Stimulated activated naive CD4-positive, alpha-beta T cell treated with Interleukin-2 at 50 U/mL for 16 hours (primary cell): Measurements from ENCODE around the gene DYNC2H1.

Source experiments
- DNase-seq: peaks from one replicate; lab custom pipeline; 2025; lab: John Stamatoyannopoulos, UW

DYNC2H1 gene

GRCh38 chr11:103284260-103284659 lies 175.0 kb downstream of the DYNC2H1 start:
- DNase-seq, result no peak

DNA sequence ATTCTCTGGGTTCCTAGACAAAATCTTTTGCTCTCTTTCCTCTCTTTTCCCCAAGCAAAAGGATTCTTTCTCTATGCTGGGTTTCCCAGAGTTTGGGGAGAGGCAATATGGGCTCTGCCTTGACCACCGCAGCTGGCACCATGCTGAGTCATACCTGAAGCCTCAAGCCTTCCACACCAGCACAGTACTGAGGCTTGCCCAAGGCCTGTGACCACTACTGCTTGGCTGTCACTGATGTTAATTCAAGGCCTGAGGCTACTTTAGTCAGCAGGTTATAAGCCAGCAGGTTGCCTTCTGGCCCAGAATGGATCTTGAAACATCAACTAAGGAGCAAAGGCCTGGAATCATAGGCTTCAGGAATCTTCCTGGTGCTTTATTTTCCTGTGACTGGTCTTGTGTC lies 185.3 kb downstream of the DYNC2H1 start:
- no peak for DNase-seq

GRCh38 chr11:103295704-103296103 lies 186.5 kb downstream of the DYNC2H1 start:
- DNase-seq, result no peak

GRCh38 chr11:103297900-103298299 lies 188.7 kb downstream of the DYNC2H1 start:
- no peak for DNase-seq

DNA sequence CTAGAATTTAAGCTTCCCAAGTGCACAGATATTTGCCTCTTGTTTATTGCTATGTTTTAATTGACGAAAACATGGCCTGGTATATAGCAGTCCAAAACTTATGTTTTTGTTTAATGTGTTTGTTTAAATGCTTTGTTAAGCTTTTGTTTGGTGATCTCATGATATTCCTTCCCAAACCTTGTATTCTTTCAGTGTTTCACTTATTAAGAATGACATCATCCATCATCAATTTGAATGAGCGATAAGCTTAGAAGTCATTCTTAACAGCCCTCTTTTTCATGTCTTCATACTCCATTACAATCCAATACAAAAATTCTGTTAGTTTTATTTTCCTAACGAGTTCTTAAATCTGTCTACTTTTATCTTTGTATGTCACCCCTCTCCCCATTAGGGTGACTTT lies 206.0 kb downstream of the DYNC2H1 start:
- DNase-seq, result no peak

DNA sequence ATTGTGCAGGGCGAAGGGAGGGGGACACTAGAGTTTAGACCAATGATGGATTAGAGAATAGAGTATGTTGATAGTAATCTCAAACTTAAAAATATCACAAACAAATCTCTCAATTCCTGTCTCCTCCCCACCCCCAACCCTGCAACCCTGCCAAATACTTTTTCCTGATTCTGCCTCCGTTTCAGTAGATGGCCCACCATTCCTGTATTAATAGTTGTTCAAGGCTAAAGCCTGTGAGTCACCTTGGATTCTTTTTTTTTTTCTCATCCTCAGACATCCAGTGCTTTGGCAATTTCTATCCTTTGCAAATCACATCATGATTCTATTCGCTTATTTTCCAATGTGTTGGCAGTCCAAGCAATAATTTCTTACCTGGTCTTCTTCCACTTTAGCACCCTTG lies 207.9 kb downstream of the DYNC2H1 start:
- no peak for DNase-seq

DNA sequence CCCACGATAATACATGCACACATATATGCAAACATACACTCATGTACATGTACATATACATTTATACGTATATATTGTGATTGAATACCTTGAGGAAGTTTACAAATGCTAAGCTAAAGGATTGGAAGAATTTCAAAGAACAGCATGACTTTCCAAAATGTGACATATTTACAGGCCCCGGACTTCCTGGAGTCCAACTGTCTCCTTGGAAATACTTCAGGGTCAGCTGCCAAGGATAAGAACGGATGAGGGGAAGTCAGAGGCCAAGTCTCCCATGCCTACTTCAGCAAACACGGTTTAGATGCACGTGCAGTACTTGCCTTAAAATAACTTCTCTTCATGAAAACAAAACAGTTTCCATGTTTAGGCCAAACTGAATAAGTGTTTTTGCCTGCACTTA lies 213.6 kb downstream of the DYNC2H1 start:
- DNase-seq, result no peak

- no peak for DNase-seq
Observed at GRCh38 chr11:103325686-103326069, 216.5 kb downstream of the DYNC2H1 start.

GRCh38 chr11:103326070-103326794 lies 217.0 kb downstream of the DYNC2H1 start:
- no peak for DNase-seq

GRCh38 chr11:103327721-103328120 lies 218.5 kb downstream of the DYNC2H1 start:
- DNase-seq, result no peak

DNA sequence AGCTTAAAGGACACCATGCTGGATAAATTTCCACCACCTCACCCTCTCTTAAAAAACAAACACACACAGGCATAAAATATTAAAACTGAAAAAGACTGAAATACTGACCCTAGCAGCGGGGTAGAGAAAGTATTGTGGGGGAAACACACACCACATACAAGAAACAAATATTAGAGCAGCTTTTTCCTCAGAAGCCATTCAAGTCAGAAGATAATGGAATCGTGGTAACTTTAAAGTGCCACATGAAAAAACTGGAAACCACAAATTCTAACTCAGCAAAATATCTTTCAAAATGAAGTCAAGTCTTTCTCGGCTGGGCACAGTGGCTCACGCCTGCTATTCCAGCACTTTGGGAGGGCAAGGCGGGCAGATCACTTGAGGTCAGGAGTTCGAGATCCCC lies 223.2 kb downstream of the DYNC2H1 start:
- DNase-seq, result no peak

DNA sequence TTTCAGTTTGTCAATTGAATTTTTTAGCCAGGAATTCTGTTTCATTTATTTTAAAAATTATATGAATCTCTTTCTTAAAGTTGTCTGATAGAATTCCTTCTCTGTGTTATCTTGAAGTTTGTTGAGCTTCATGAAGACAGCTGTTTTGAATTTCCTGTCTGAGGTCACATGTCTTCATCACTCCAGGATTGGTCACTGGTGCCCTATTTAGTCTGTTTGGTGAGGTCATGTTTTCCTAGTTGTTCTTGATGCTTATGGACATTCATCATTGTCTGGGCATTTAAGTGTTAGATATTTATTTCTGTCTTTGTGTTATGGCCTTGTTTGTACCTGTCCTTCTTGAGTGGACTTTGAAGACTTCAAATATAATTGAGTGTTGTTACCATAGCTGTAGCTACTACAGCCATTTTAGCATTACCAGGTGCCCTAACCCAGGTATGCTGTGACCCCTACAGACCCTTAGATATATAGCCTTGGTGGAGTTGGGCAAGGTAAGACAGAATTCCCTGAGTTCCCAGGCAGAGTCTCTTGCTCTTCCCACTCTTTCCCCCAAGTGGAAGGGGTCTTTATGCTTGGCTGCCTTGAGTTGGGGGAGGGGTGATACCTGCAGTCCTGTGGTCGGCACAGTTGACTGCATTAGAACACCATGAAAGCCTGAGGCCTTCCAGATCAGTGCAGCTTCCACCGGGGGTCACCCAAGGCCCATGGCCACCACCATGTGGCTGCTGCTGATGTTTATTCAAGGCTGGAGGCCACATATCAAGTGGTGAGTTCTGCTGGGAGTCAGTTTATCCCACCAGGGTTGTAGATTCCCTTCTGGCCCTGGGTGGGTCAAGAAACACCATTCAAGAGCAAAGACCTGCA lies 229.6 kb downstream of the DYNC2H1 start:
- no peak for DNase-seq

- DNase-seq, result no peak
Observed at GRCh38 chr11:103339485-103339857, 230.2 kb downstream of the DYNC2H1 start.

DNA sequence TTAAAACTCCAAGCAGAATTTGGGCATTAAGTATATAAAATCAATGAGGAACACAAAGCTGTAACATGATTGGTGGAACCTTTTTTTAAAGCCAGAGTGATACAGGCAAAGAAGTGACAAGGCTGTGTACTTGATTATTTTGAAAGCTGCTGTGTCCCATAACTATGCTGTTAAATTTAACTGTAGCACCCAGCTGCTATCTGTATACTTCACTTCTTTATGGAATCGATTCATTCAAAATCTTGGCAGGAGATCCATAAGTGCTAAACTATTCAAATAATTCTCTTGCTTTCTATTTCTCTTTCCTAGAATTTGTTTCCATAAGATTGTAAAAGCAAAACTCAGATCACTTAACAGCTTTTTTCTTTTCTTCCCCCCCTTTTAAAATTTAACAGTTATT lies 231.7 kb downstream of the DYNC2H1 start:
- no peak for DNase-seq

DNA sequence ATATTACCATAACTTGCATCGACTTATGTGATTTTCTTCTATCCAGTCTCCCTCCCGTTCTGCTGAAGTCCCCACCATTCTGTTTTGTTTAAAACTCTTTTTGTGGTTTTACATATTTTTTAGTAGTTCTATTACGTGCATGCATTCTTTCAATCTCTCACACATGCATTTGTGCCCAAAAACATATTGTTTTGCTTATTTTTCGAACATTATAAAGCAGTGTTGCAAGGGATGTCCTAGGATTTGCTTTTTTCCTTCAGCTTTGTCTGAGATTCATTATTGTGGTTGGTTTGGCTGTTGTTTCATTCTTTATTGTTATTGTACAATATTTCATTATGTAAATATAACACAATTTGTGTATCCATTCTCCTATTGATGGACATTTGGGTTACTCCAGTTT lies 235.7 kb downstream of the DYNC2H1 start:
- DNase-seq, result no peak

DNA sequence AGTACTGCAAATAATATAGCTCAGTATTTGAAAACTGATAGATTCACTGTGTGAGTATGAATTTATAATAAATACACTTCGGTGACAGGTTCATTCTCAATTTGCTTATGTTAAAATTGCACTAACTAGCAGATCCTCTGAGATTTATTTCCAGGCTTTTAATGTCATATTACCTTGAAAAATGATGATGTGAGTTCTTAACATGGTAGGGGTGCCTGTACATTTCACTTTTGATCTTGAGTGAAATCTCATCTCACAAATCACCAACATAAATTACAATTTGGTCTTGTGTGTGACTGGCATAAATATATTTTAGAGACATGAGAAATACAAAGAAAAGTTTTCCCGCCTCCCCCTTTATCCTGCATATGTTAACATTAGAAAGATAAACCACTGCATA lies 240.4 kb downstream of the DYNC2H1 start:
- no peak for DNase-seq

GRCh38 chr11:103354656-103355055 lies 245.4 kb downstream of the DYNC2H1 start:
- DNase-seq, result no peak

GRCh38 chr11:103358251-103358650 lies 249.0 kb downstream of the DYNC2H1 start:
- DNase-seq, result no peak

DNA sequence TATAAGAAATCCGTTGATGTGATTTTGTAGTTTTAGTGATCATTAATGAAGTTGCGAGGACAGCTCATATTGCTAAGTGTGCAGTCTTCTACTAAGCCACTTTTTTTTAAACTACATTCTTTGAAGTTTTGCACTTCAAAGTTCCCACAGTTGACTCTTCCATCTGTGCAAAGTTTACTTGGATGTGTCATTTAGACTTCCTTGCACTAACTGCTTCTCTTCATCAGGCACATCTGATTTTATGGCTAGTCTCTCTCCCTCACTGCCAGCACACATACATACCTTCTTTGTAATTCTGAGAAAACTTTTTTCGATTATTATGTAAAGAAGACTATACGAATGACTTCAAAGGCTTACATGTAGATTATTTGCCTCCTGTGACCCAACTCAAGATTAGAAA lies 250.0 kb downstream of the DYNC2H1 start:
- no peak for DNase-seq

DNA sequence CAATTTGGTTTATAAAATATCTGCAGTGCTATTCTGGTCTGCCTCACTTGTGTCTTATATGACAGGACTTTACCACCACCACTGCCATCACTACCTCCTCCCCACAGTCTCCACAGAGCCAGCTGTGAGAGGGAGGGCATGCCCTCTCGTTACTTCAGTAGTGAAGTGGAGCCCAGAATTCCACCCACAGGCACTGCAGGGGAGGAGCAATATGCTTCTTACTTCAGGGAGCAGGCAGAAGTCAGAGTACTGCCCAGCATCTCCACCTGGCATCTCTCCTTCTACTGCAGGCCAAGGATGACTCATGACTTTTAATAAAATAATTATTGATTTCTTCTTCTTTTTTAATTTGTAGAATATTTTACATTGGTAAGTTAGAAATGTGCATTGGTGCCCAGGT lies 255.5 kb downstream of the DYNC2H1 start:
- no peak for DNase-seq

DNA sequence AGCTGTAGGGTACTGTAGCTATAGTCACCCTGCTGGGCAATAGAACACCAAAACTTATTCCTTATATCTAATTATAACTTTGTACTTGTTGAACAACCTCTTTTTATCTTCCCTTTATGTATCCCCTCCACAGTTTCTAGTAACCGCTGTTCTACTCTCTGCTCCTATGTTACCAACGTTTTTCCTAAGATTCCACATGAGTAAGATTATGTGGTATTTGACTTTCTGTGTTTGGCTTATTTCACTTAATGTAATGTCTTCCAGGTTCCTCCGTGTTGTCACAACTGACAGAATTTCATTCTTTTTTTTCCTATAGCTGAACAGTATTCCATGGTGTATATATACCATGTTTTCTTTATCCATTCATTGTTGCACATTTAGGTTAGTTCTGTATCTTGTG lies 258.4 kb downstream of the DYNC2H1 start:
- DNase-seq, result no peak

- DNase-seq, result no peak
Observed at GRCh38 chr11:103368145-103368544, 258.9 kb downstream of the DYNC2H1 start.

DNA sequence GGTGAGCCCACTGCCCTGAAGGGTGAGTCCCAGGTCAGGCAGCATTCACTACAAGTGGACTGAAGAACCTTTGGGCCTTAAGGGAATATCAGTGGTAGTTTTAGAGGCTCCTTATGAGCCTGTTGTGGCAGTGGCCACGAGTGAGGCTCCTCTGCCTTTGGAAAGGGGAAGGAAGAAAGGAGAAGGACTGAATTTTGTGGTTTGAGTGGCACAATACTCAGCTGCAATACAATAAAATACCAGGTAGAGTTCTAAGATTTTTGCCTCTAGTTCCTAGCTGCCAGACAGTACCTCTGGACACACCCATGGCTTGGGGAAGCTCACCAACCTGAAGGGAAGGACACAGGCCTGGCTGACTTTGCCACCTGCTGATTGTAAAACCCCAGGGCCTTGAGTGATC lies 260.9 kb downstream of the DYNC2H1 start:
- no peak for DNase-seq

- no peak for DNase-seq
Observed at GRCh38 chr11:103372906-103373305, 263.7 kb downstream of the DYNC2H1 start.
